AG10803 (cell line): ENCODE measurements around the gene PRSS22.
A peak's percentile ranks its signal among the peaks of the same experiment; 100 is the strongest.

Experiments
- DNase-seq: peaks from one replicate; pipeline ENCODE4 v3.0.0; 2010; ENCODE audit warnings: low read depth
- H3K4me3 ChIP-seq: 2 replicates; pipeline ENCODE4 v1.5.1; 2011; ENCODE audit warnings: mild to moderate bottlenecking, low read length, control low read depth
- TF ChIP-seq, protein P1 (sequence below): conservative IDR thresholded peaks from 2 replicates; pipeline ENCODE4 v1.5.1; 2011; ENCODE audit warnings: mild to moderate bottlenecking, low read length, control low read depth, inconsistent platforms

Gene PRSS22

DNA sequence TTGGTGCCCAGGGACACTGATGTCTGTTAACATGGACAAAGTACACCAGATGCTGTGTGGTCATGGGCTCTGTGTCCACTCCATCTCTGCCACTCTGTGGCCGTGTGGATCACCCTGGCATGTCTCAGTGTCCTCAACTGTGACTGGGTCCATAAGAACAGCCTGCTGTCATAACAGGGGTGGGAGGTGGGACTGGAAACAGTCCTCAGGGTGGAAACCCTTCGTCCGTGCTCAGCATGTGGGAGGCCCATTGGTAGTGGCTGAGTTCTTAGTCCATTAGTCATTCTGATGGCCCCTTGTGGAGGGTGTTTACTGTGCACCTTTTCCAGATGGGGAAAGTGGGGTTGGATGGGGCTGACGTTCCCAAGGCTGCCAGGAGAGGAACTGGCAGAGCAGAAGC, 37.8 kb upstream of the PRSS22 start:
- H3K4me3 ChIP-seq: no peak overlapping the region
- TF ChIP-seq, protein P1, sequence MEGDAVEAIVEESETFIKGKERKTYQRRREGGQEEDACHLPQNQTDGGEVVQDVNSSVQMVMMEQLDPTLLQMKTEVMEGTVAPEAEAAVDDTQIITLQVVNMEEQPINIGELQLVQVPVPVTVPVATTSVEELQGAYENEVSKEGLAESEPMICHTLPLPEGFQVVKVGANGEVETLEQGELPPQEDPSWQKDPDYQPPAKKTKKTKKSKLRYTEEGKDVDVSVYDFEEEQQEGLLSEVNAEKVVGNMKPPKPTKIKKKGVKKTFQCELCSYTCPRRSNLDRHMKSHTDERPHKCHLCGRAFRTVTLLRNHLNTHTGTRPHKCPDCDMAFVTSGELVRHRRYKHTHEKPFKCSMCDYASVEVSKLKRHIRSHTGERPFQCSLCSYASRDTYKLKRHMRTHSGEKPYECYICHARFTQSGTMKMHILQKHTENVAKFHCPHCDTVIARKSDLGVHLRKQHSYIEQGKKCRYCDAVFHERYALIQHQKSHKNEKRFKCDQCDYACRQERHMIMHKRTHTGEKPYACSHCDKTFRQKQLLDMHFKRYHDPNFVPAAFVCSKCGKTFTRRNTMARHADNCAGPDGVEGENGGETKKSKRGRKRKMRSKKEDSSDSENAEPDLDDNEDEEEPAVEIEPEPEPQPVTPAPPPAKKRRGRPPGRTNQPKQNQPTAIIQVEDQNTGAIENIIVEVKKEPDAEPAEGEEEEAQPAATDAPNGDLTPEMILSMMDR: no peak
- DNase-seq: no peak

- no peak overlapping the region for H3K4me3 ChIP-seq
- TF ChIP-seq, protein P1: no peak
- DNase-seq: no peak
Measured at GRCh38 chr16:2894231-2894630, 36.3 kb upstream of the PRSS22 start.

- TF ChIP-seq, protein P1: no peak
- H3K4me3 ChIP-seq: peak overlapping the region; percentile 83
- DNase-seq: no peak
Measured at GRCh38 chr16:2884041-2884451, 26.1 kb upstream of the PRSS22 start.

- TF ChIP-seq, protein P1: no peak
- no peak for DNase-seq
- H3K4me3 ChIP-seq: peak overlapping the region; percentile 83
Measured at GRCh38 chr16:2883458-2883908, 25.5 kb upstream of the PRSS22 start.

- peak; percentile 99 for DNase-seq
- H3K4me3 ChIP-seq: peak within 1 kb of the TSS; percentile 83
Measured at GRCh38 chr16:2882650-2883457, 24.9 kb upstream of the PRSS22 start, which contains the start of gene FLYWCH2. Gene FLYWCH2 (plus strand): TSS chr16:2883215. CDS start chr16:2896450, 13,235 bp downstream.

DNA sequence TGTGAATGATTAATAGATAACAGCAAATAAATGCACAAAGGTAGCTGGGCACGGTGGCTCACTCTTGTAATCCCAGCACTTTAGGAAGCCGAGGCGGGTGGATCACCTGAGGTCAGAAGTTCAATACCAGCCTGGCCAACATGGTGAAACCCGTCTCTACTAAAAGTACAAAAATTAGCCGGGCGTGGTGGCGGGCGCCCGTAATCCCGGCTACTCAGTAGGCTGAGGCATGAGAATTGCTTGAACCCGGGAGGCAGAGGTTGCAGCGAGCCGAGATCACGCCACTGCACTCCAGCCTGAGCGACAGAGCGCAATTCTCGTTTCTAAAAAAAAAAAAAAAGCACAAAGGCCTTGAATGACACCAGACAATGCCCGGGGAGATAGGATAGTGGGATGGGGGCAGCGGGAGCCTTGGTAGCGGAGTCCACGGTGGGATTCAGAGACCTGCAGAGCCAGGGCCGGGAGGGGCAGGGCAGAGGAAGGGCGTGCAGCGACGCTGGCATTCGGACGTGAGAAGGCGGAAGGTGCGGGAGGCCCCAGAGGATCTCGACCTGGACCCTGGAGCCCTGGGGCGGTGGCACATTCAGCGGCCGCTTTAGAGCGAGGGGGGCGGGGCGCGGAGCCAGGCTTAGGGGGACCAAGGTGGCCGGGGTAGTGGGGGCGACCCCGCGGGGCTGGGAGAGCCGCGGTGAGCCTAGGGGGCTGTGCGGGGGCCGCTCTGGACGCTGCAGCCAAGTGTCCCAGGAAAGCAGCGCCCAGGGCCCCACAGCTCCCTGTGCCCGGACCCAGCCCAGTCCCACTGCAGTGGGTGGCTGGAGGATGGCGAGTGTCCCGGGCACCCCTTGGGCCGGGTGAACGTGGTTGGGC, 24.0 kb upstream of the PRSS22 start:
- DNase-seq: no peak

More at GRCh38 chr16:2882650-2883457, 24.9 kb upstream of the PRSS22 start, which contains the start of gene FLYWCH2:
- TF ChIP-seq, protein P1: no peak

More for the DNA sequence above, 24.0 kb upstream of the PRSS22 start:
- TF ChIP-seq, protein P1: no peak
- H3K4me3 ChIP-seq: peak overlapping the region; percentile 83
